Peyer's patch (tissue), 4 donors: ENCODE data around the gene TTC16.

Experiments used
- POLR2A ChIP-seq, 2 donors: fragments of 450-650 bp; IDR thresholded peaks; one replicate each; pipeline ENCODE4 v1.5.1; 2017; ENCODE audit warnings: antibody characterized with exemption in 2 of 2, mild to moderate bottlenecking in 2 of 2, moderate library complexity in 2 of 2
- TF ChIP-seq, protein P1 (sequence below), 6 experiments: fragments of 450-650 bp in 4 of 6; fragments of 200-600 bp in 2 of 6; sonication (generic) in 1 of 6; IDR thresholded peaks; one replicate each; pipeline ENCODE4 v1.5.1; 2017 to 2019; ENCODE audit warnings: antibody characterized with exemption in 6 of 6, mild to moderate bottlenecking in 3 of 6, moderate library complexity in 1 of 6

DNA sequence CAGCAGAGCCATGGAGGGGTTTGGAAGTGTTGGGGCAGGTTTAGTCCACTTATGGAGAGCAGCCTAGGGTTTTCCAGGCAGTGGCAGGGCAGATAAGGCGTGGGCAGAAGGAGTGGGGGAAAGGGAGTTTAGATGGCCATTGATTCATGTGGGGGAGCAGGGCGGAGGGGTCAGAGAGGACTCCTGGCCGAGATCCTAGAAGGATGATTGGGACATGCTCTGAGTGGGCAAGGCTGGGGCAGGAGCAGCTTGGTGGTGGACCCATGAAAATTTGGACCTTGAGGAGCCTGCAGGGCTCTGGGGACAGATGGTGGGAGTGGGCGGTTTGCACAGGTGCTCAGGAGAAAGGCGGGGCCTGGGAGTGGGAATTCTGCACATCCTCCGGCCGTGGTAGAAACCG, 37.3 kb downstream of the TTC16 start:
- TF ChIP-seq, protein P1, sequence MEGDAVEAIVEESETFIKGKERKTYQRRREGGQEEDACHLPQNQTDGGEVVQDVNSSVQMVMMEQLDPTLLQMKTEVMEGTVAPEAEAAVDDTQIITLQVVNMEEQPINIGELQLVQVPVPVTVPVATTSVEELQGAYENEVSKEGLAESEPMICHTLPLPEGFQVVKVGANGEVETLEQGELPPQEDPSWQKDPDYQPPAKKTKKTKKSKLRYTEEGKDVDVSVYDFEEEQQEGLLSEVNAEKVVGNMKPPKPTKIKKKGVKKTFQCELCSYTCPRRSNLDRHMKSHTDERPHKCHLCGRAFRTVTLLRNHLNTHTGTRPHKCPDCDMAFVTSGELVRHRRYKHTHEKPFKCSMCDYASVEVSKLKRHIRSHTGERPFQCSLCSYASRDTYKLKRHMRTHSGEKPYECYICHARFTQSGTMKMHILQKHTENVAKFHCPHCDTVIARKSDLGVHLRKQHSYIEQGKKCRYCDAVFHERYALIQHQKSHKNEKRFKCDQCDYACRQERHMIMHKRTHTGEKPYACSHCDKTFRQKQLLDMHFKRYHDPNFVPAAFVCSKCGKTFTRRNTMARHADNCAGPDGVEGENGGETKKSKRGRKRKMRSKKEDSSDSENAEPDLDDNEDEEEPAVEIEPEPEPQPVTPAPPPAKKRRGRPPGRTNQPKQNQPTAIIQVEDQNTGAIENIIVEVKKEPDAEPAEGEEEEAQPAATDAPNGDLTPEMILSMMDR (IDR thresholded peaks at IDR 0.05): no peak
- no peak for TF ChIP-seq POLR2A (IDR thresholded peaks at IDR 0.05)
